Measurements from ENCODE around the gene TMEM69. TPM values are rescaled to one million over a fixed set of nuclear protein-coding genes. Genes with fewer than 3 reads are reported as not detected.
"Not testable (repeated sequence)": the region's sequence is repeated elsewhere in the genome, so short reads cannot be mapped to it uniquely, and the experiment has no call there.

TMEM69 gene
- total RNA-seq, 4 donors from 2014 or later = 6.6 to 27.5 (median 22.8) TPM

- H3K4me3 ChIP-seq = peak overlapping the region; percentile 62 to 98 (median 83)
- peaks cover 0 to 3% (median 0%) of the 10 kb centered on the region in 3 donors for H3K36me3 ChIP-seq
- H3K27me3 ChIP-seq = no peaks in the 10 kb centered on the region
- peaks cover 0 to 30% (median 5%) of the 10 kb centered on the region in 4 donors for H3K4me1 ChIP-seq
- DNase-seq = peak; percentile 69 to 88 (median 82)
- TF ChIP-seq CTCF (IDR thresholded peaks at IDR 0.05) = peak in 1 of 6 experiments; percentile 11
- TF ChIP-seq POLR2A (IDR thresholded peaks at IDR 0.05) = no peak
- H3K9me3 ChIP-seq = no peaks in the 10 kb centered on the region
- peak overlapping the region; percentile 95 to 99 (median 96) for H3K27ac ChIP-seq
Measured at GRCh38 chr1:45686015-45686287, 2.0 kb upstream of the TMEM69 start.

GRCh38 chr1:45686288-45687013 lies 1.5 kb upstream of the TMEM69 start, which contains the start of gene GPBP1L1:
GPBP1L1 (minus strand) TSS chr1:45686533; CDS start chr1:45659087, 27,446 bp downstream.
- H3K9me3 ChIP-seq = no peaks in the 10 kb centered on the region
- peak within 1 kb of the TSS; percentile 62 to 98 (median 83) for H3K4me3 ChIP-seq
- H3K27ac ChIP-seq = peak within 1 kb of the TSS; percentile 95 to 99 (median 96)
- no peaks in the 10 kb centered on the region for H3K27me3 ChIP-seq
- peaks cover 0 to 25% (median 2%) of the 10 kb centered on the region in 4 donors for H3K4me1 ChIP-seq
- peak in 1 of 6 experiments; percentile 2 for TF ChIP-seq CTCF (IDR thresholded peaks at IDR 0.05)
- TF ChIP-seq POLR2A (IDR thresholded peaks at IDR 0.05) = peak; percentile 42 to 77
- peak; percentile 96 to 99 (median 99) for DNase-seq
- H3K36me3 ChIP-seq = peaks cover 0 to 8% (median 0%) of the 10 kb centered on the region in 3 donors

- DNase-seq = peak; percentile 96 to 99 (median 97)
- no peaks in the 10 kb centered on the region for H3K9me3 ChIP-seq
- H3K4me3 ChIP-seq = peak overlapping the region; percentile 62 to 98 (median 83)
- H3K27me3 ChIP-seq = no peaks in the 10 kb centered on the region
- peak overlapping the region; percentile 95 to 99 (median 96) for H3K27ac ChIP-seq
- peak; percentile 77 to 94 for TF ChIP-seq POLR2A (IDR thresholded peaks at IDR 0.05)
- no peak for TF ChIP-seq CTCF (IDR thresholded peaks at IDR 0.05)
- H3K36me3 ChIP-seq = peaks cover 0 to 12% (median 0%) of the 10 kb centered on the region in 3 donors
- H3K4me1 ChIP-seq = peaks cover 0 to 18% (median 1%) of the 10 kb centered on the region in 4 donors
Measured at GRCh38 chr1:45687014-45687753, 797 bp upstream of the TMEM69 start.

- H3K9me3 ChIP-seq, H3K4me1 ChIP-seq, H3K27me3 ChIP-seq, H3K4me3 ChIP-seq, H3K27ac ChIP-seq, DNase-seq: not testable (repeated sequence)
- peaks cover 0 to 60% (median 0%) of the 10 kb centered on the region in 3 donors for H3K36me3 ChIP-seq
Measured at GRCh38 chr1:45693811-45694210, 5.8 kb downstream of the TMEM69 start.

GRCh38 chr1:45694823-45695222 lies 6.8 kb downstream of the TMEM69 start:
- Histone ChIP-seq H3K36me3 (peaks cover 0 to 60% (median 0%) of the 10 kb centered on the region in 3 donors), H3K27ac (no peak overlapping the region), H3K4me3 (no peak overlapping the region), H3K9me3 (no peaks in the 10 kb centered on the region), H3K27me3 (no peaks in the 10 kb centered on the region), H3K4me1 (no peaks in the 10 kb centered on the region)
- DNase-seq = no peak
- TF ChIP-seq POLR2A (IDR thresholded peaks at IDR 0.05) (no peak), CTCF (IDR thresholded peaks at IDR 0.05) (no peak)

- TF ChIP-seq CTCF (IDR thresholded peaks at IDR 0.05) = no peak
- TF ChIP-seq POLR2A (IDR thresholded peaks at IDR 0.05) = no peak
- H3K4me3 ChIP-seq = no peak overlapping the region
- no peaks in the 10 kb centered on the region for H3K4me1 ChIP-seq
- peaks cover 0 to 17% (median 0%) of the 10 kb centered on the region in 3 donors for H3K36me3 ChIP-seq
- no peak overlapping the region for H3K27ac ChIP-seq
- H3K9me3 ChIP-seq = peaks cover 0 to 5% (median 0%) of the 10 kb centered on the region in 4 donors
- no peak for DNase-seq
- H3K27me3 ChIP-seq = no peaks in the 10 kb centered on the region
Measured at GRCh38 chr1:45704637-45705036, 16.7 kb downstream of the TMEM69 start.
